SW 1271 (cell line): Measurements from ENCODE around the gene GRXCR2.

Experiments
- DNase-seq, 2 experiments: peaks; one replicate each; lab custom pipeline; 2025; lab: John Stamatoyannopoulos, UW

Gene GRXCR2

DNA sequence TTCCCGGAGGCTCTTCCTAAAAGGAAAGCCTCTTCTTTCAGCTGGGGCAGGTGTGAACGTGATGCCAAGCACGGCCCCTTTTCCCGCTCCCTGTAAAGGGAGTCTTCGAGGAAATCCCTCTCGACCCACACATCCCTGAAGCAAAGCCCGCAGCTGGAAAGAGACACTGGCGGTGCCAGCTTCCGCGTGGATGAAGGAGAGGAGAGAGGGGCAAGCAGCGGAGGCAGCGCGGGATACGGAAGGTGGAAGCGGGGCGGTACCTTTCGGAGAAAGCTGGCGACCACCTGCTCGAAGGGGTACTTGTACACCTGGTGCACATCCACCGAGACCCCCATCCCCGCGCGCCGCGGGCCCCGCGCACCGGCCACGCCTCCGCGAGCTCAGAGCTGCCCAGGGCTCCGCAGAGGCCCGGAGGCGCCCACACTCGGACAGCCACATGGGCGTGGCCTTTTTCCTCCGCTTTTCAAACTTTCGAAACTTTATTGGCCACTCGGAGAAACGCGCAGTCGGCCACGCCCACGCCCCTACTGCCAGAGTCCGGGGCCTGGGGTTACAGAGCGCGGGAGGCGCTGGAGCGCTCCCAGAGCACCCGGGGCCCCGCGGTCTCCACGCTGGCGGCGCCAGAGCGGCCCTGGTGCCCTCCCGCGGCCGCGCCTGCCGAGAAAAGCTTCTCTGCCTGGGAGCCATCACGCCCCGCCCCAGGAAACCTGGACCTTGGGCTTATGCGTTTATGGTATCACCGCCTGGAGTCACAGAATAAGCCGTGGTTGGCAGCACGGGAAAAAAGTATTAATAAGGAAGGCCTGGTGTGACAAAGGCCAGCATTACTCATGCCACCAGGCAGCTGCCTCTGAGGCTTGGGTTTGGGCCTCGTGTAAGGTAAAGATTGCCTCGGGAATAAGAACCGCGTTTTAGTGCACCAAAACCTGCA is 37.6 kb downstream of the GRXCR2 start, which contains the start of gene PRELID2:
TSS of gene PRELID2 (minus strand) at position 426 of the 931 bp plus-strand sequence. CDS start at position 335, 91 bp downstream.
- peak; percentile 87 to 95 for DNase-seq

DNA sequence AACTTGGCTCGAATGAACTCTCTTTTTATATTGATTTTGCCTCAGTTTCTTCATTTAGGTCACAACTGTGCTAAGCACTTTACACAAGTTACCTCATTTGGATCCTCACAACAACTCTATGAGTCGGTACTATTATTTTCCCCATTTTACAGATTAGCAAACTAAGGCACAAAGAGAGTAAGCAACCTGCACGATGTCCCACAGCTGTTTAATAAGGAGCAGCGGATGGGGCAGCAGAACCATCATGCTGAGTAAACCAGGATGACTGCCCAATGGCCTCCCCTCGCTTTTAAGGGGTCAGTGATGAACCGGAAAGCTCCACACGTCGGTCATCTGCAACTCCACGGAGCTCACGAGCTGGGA is 38.3 kb downstream of the GRXCR2 start:
- DNase-seq = no peak

GRCh38 chr5:145833631-145834200 is 39.1 kb downstream of the GRXCR2 start:
- no peak for DNase-seq

DNA sequence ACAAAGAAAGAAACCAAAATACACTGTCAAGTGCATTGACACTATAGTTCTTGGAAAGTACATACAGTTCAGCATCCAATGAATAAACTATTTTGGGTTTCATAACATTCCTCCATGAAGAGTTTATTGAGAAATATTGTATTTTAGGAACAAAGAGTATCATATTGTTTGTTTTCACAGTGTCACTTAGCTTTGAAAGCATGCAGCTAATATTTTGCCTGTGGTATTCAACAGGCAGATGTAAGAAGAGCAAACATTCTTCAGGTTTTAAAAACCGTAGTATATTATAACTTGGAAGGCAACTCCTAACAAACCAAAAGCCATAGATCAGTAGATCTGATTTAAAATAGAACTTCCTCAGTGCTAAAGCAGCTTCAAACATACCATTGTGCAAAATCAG is 42.2 kb downstream of the GRXCR2 start:
- DNase-seq = no peak

GRCh38 chr5:145829708-145830361 is 43.0 kb downstream of the GRXCR2 start:
- no peak for DNase-seq

- no peak for DNase-seq
Observed at GRCh38 chr5:145826895-145827674, 45.7 kb downstream of the GRXCR2 start.

GRCh38 chr5:145825751-145826180 is 47.0 kb downstream of the GRXCR2 start:
- DNase-seq = peak in 1 of 2 experiments; percentile 77

DNA sequence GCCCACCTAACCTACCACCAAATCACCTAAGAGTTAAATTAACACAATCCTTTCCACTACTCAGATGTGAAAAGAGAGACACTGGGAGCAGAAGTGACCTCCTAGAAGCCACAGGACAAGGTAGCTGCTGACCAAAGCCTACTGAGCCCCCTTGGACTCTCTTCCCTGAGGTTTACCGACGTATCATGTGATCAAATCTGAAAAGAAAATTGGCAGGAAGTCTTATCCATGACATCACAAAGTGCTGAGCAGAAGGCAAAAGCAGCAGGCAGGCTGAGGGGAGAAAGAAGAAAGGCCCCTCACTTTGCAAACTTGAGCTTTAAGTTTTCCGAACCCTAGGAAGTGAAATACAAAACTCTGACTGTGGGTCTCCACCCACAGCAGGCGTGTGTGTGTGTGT is 48.8 kb downstream of the GRXCR2 start:
- DNase-seq = no peak

- no peak for DNase-seq
Observed at GRCh38 chr5:145818604-145819003, 54.2 kb downstream of the GRXCR2 start.

DNA sequence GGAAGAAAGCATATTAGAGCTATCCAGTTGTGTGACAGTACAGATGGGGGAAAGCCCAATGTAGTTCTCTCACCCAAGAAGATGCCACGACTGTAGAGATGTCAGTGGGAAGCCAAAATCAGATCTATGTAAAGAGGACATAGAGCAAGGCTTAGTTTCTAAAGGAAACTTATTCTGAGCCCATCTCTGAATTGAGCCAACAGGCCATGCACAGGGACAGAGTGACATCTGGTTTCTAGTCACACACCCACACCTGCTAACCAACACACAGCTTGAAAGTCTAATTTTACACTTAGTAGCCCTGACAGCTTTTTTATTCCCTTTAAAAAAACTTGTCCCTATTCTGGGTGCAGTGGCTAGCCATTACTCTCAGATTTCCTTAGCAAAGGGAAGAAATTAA is 59.9 kb downstream of the GRXCR2 start:
- no peak for DNase-seq

- DNase-seq = peak in 1 of 2 experiments; percentile 46
Observed at GRCh38 chr5:145811834-145812625, 60.8 kb downstream of the GRXCR2 start.
